Measurements from ENCODE around the gene RSF1. TPM values are rescaled to one million over a fixed set of nuclear protein-coding genes. Genes with fewer than 3 reads are reported as not detected.

The RSF1 gene
- total and polyA plus RNA-seq, 11 donors, result 11.2 to 49.2 (median 42.8) TPM

DNA sequence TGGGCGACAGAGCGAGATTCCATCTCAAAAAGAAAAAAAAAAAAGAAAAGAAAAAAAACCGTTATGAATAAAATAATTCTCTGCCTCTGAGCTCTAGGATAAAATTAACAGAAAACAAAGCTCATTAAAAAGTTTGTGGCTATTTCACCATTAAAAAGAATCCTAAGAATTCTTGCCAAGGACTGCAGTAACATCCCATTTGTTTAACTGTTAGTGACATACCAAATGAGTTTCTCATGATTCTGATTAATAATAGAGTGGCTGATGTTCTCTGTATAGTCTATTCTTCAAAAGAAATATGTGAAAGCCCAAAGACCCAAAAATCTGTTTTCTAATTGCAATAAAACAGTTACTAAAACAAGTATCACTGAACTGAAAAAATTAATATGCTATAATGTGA, 202.6 kb downstream of the RSF1 start:
- TF ChIP-seq, protein P1, sequence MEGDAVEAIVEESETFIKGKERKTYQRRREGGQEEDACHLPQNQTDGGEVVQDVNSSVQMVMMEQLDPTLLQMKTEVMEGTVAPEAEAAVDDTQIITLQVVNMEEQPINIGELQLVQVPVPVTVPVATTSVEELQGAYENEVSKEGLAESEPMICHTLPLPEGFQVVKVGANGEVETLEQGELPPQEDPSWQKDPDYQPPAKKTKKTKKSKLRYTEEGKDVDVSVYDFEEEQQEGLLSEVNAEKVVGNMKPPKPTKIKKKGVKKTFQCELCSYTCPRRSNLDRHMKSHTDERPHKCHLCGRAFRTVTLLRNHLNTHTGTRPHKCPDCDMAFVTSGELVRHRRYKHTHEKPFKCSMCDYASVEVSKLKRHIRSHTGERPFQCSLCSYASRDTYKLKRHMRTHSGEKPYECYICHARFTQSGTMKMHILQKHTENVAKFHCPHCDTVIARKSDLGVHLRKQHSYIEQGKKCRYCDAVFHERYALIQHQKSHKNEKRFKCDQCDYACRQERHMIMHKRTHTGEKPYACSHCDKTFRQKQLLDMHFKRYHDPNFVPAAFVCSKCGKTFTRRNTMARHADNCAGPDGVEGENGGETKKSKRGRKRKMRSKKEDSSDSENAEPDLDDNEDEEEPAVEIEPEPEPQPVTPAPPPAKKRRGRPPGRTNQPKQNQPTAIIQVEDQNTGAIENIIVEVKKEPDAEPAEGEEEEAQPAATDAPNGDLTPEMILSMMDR (IDR thresholded peaks at IDR 0.05), result no peak
- no peak for TF ChIP-seq POLR2A (IDR thresholded peaks at IDR 0.05)
- no peak overlapping the region for H3K27ac ChIP-seq
- DNase-seq, result no peak
- peaks cover 2 to 97% (median 76%) of the 10 kb centered on the region in 9 donors for H3K36me3 ChIP-seq
- H3K4me1 ChIP-seq, result no peaks in the 10 kb centered on the region
- no peaks in the 10 kb centered on the region for H3K9me3 ChIP-seq
- no peak for ATAC-seq
- no peaks in the 10 kb centered on the region for H3K27me3 ChIP-seq
- WGBS, 4 donors, result 86 to 92% (median 89%) methylated on average over 3 of the region's 3 CpGs
- intact Hi-C loops (cut with DNase I), result loop anchor here in 3 of 10 donors (5.0 to 10.0 kb wide), 2 partner anchors 423 to 426 kb away; no protein-coding TSS in a partner anchor
- H3K4me3 ChIP-seq, result no peak overlapping the region

DNA sequence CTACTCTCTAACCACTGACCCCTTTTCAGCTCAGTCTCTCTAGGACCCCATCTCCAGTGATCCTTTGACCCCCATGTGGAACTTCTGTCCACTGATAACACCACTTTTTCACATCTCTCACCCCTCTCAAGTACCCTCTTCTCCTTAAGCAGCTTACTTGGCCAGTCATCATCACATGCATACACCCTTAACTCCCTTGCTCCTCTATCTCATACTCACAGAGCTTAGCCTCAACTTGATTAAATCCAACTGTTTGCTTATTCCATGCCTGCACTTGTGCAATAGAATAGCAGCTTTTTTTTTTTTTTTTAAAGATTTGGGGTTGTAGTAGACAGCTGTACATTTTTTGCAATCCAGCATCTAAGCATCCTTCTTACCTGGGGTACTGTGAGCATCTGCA, 208.6 kb downstream of the RSF1 start:
- Histone ChIP-seq H3K9me3 (no peaks in the 10 kb centered on the region), H3K27ac (no peak overlapping the region), H3K36me3 (peaks cover 0 to 99% (median 55%) of the 10 kb centered on the region in 9 donors), H3K4me1 (no peaks in the 10 kb centered on the region), H3K27me3 (no peaks in the 10 kb centered on the region), H3K4me3 (no peak overlapping the region)
- DNase-seq (no peak), ATAC-seq (no peak)
- intact Hi-C loops (cut with DNase I), result loop anchor here in 2 of 10 donors (10.0 kb wide), 1 partner anchor 417 kb away; no protein-coding TSS in a partner anchor
- TF ChIP-seq, protein P1 (IDR thresholded peaks at IDR 0.05), result no peak
- no peak for TF ChIP-seq POLR2A (IDR thresholded peaks at IDR 0.05)

Other genes with a start within 250 kb of the RSF1 start
- 1 to 10 TPM in 5 of 9 donors, under 1 TPM in 4; 0.28 to 1.8 (median 1.2) TPM for gene AQP11, start 230.8 kb downstream of the RSF1 start, total RNA-seq
- under 1 TPM; 0.27 to 0.72 TPM for gene AQP11, start 230.8 kb downstream of the RSF1 start, polyA plus RNA-seq
- 10 to 100 TPM; 60.8 to 85.1 (median 69.4) TPM for gene CLNS1A, start 182.9 kb downstream of the RSF1 start, total RNA-seq
- 10 to 100 TPM; 49.5 to 80.8 TPM for gene CLNS1A, start 182.9 kb downstream of the RSF1 start, polyA plus RNA-seq
- 100 to 1,000 TPM in 3 of 9 donors, 10 to 100 TPM in 6; 56.9 to 123 (median 77.0) TPM for gene AAMDC, start 422 bp upstream of the RSF1 start, total RNA-seq
- 100 to 1,000 TPM; 108 to 337 TPM for gene AAMDC, start 422 bp upstream of the RSF1 start, polyA plus RNA-seq
- gene INTS4, start 173.9 kb upstream of the RSF1 start, total RNA-seq, result 10 to 100 TPM; 11.6 to 23.9 (median 15.6) TPM
- gene INTS4, start 173.9 kb upstream of the RSF1 start, polyA plus RNA-seq, result 10 to 100 TPM in 1 of 2 donors, 1 to 10 TPM in 1; 9.5 to 11.8 TPM
- 1 to 10 TPM in 2 of 9 donors, under 1 TPM in 2, not detected in 5; 0.15 to 1.7 (median 0.80) TPM for gene KCTD14, start 202.6 kb upstream of the RSF1 start, total RNA-seq
- gene KCTD14, start 202.6 kb upstream of the RSF1 start, polyA plus RNA-seq, result under 1 TPM; 0.23 to 0.46 TPM
- 10 to 100 TPM in 1 of 9 donors, 1 to 10 TPM in 2, under 1 TPM in 3, not detected in 3; 0.33 to 51.0 (median 1.1) TPM for gene THRSP, start 243.1 kb upstream of the RSF1 start, total RNA-seq
- 1 to 10 TPM; 9.0 to 9.5 TPM for gene THRSP, start 243.1 kb upstream of the RSF1 start, polyA plus RNA-seq